WTC11 (cell line): ENCODE measurements around the gene LEKR1. TPM values are rescaled to one million over a fixed set of nuclear protein-coding genes. Genes with fewer than 3 reads are reported as not detected.

Experiments used
- ATAC-seq: fragments of 200-7000 bp; cut with Tn5 transposase; 2 replicates; pipeline ENCODE4 v1.10.0; 2021; ENCODE audit warnings: mild to moderate bottlenecking, moderate library complexity
- CTCF ChIA-PET: fragments of 300-600 bp; sonication (Branson Sonifier 250); formaldehyde crosslinking; loops from one replicate; lab custom pipeline; 2021; ENCODE audit warnings: antibody characterized with exemption; lab: Charles Lee
- POLR2A ChIA-PET: fragments of 350-600 bp; sonication (Branson Sonifier 250); formaldehyde crosslinking; loops from one replicate; lab custom pipeline; 2021; ENCODE audit warnings: antibody characterized with exemption; lab: Charles Lee
- DNase-seq: peaks from one replicate; pipeline ENCODE4 v3.0.0; 2021; ENCODE audit warnings: low spot score
- H3K27ac Mint-ChIP-seq: 2 replicates; pipeline ENCODE4 v1.8.0; 2021; ENCODE audit warnings: mixed read lengths
- H3K27me3 Mint-ChIP-seq: 2 replicates; pipeline ENCODE4 v1.8.0; 2021; ENCODE audit warnings: low read depth, mild to moderate bottlenecking, moderate library complexity, mixed read lengths
- H3K36me3 Mint-ChIP-seq: 2 replicates; pipeline ENCODE4 v1.8.0; 2021; ENCODE audit warnings: mixed read lengths
- H3K4me1 Mint-ChIP-seq: 2 replicates; pipeline ENCODE4 v1.8.0; 2022; ENCODE audit warnings: mixed read lengths
- H3K4me3 Mint-ChIP-seq: 2 replicates; pipeline ENCODE4 v1.8.0; 2021; ENCODE audit warnings: mild to moderate bottlenecking, moderate library complexity, mixed read lengths
- H3K9me3 Mint-ChIP-seq: 2 replicates; pipeline ENCODE4 v1.8.0; 2021; ENCODE audit warnings: mixed read lengths
- AR ChIP-seq: fragments of 250-450 bp; sonication (Bioruptor Pico); IDR thresholded peaks from 2 replicates; pipeline ENCODE4 v1.9.0; 2021; ENCODE audit warnings: mild to moderate bottlenecking
- ATF3 ChIP-seq: sonication (generic); formaldehyde crosslinking; conservative IDR thresholded peaks from 2 replicates; pipeline ENCODE4 v1.8.1; 2022; ENCODE audit warnings: mild to moderate bottlenecking, missing genetic modification reagents
- CDX4 ChIP-seq: fragments of 250-450 bp; sonication (Bioruptor Pico); IDR thresholded peaks from 2 replicates; pipeline ENCODE4 v1.9.0; 2021; ENCODE audit warnings: moderate library complexity, mild to moderate bottlenecking, inconsistent platforms, borderline replicate concordance
- CREB1 ChIP-seq: sonication (generic); formaldehyde crosslinking; IDR thresholded peaks from 2 replicates; pipeline ENCODE4 v1.8.0; 2023; ENCODE audit warnings: mild to moderate bottlenecking, missing genetic modification reagents
- CREM ChIP-seq: sonication (generic); formaldehyde crosslinking; IDR thresholded peaks from 2 replicates; pipeline ENCODE4 v1.8.1; 2022; ENCODE audit warnings: mild to moderate bottlenecking, missing genetic modification reagents, moderate library complexity
- E2F1 ChIP-seq: sonication (generic); formaldehyde crosslinking; IDR thresholded peaks from 2 replicates; pipeline ENCODE4 v1.8.0; 2022; ENCODE audit warnings: mild to moderate bottlenecking, missing genetic modification reagents
- EMX1 ChIP-seq: fragments of 250-450 bp; sonication (Bioruptor Pico); IDR thresholded peaks from 2 replicates; pipeline ENCODE4 v1.8.0; 2021; ENCODE audit warnings: mild to moderate bottlenecking
- FOXJ3 ChIP-seq: sonication (generic); formaldehyde crosslinking; IDR thresholded peaks from 2 replicates; pipeline ENCODE4 v1.9.0; 2021; ENCODE audit warnings: missing genetic modification reagents, mild to moderate bottlenecking, borderline replicate concordance
- GABPB1 ChIP-seq: sonication (generic); formaldehyde crosslinking; IDR thresholded peaks from 2 replicates; pipeline ENCODE4 v1.8.1; 2023; ENCODE audit warnings: mild to moderate bottlenecking, missing genetic modification reagents
- GRHL2 ChIP-seq: fragments of 250-450 bp; sonication (Bioruptor Pico); IDR thresholded peaks from 2 replicates; pipeline ENCODE4 v1.8.0; 2022; ENCODE audit warnings: mild to moderate bottlenecking, moderate library complexity; ENCODE audit not compliant: insufficient replicate concordance, severe bottlenecking
- MXD4 ChIP-seq: fragments of 250-450 bp; sonication (Bioruptor Pico); IDR thresholded peaks from 2 replicates; pipeline ENCODE4 v1.8.0; 2021; ENCODE audit warnings: mild to moderate bottlenecking, moderate library complexity, borderline replicate concordance
- MYBL2 ChIP-seq: sonication (generic); formaldehyde crosslinking; IDR thresholded peaks from 2 replicates; pipeline ENCODE4 v1.8.1; 2023; ENCODE audit warnings: mild to moderate bottlenecking, moderate library complexity, missing genetic modification reagents
- SP1 ChIP-seq: sonication (generic); formaldehyde crosslinking; conservative IDR thresholded peaks from 2 replicates; pipeline ENCODE4 v1.8.1; 2022; ENCODE audit warnings: missing genetic modification reagents
- TEAD1 ChIP-seq: sonication (generic); formaldehyde crosslinking; IDR thresholded peaks from 2 replicates; pipeline ENCODE4 v1.8.0; 2022; ENCODE audit warnings: mild to moderate bottlenecking, missing genetic modification reagents
- TEAD4 ChIP-seq: sonication (generic); formaldehyde crosslinking; IDR thresholded peaks from 2 replicates; pipeline ENCODE4 v1.8.0; 2022; ENCODE audit warnings: mild to moderate bottlenecking, missing genetic modification reagents
- USF1 ChIP-seq: sonication (generic); formaldehyde crosslinking; IDR thresholded peaks from 2 replicates; pipeline ENCODE4 v1.8.0; 2022; ENCODE audit warnings: mild to moderate bottlenecking, missing genetic modification reagents
- USF2 ChIP-seq: sonication (generic); formaldehyde crosslinking; IDR thresholded peaks from 2 replicates; pipeline ENCODE4 v1.8.1; 2023; ENCODE audit warnings: mild to moderate bottlenecking, missing genetic modification reagents, moderate library complexity
- ZBTB21 ChIP-seq: sonication (generic); formaldehyde crosslinking; IDR thresholded peaks from 2 replicates; pipeline ENCODE4 v1.8.1; 2023; ENCODE audit warnings: mild to moderate bottlenecking, missing genetic modification reagents, borderline replicate concordance
- ZBTB43 ChIP-seq: sonication (generic); formaldehyde crosslinking; IDR thresholded peaks from 2 replicates; pipeline ENCODE4 v1.8.1; 2023; ENCODE audit warnings: mild to moderate bottlenecking, missing genetic modification reagents
- ZMAT4 ChIP-seq: fragments of 250-450 bp; sonication (Bioruptor Pico); IDR thresholded peaks from 2 replicates; pipeline ENCODE4 v1.9.0; 2021; ENCODE audit warnings: mild to moderate bottlenecking
- ZNF138 ChIP-seq: sonication (generic); formaldehyde crosslinking; conservative IDR thresholded peaks from 2 replicates; pipeline ENCODE4 v1.8.1; 2022; ENCODE audit warnings: mild to moderate bottlenecking, moderate library complexity, missing genetic modification reagents
- ZNF263 ChIP-seq: sonication (generic); formaldehyde crosslinking; IDR thresholded peaks from 2 replicates; pipeline ENCODE4 v1.8.1; 2022; ENCODE audit warnings: low read depth, mild to moderate bottlenecking, moderate library complexity, missing genetic modification reagents
- ZNF281 ChIP-seq: sonication (generic); formaldehyde crosslinking; IDR thresholded peaks from 2 replicates; pipeline ENCODE4 v1.8.0; 2023; ENCODE audit warnings: mild to moderate bottlenecking, missing genetic modification reagents
- ZNF317 ChIP-seq: sonication (generic); formaldehyde crosslinking; IDR thresholded peaks from 2 replicates; pipeline ENCODE4 v1.8.1; 2023; ENCODE audit warnings: low read depth, mild to moderate bottlenecking, moderate library complexity, missing genetic modification reagents, borderline replicate concordance
- total RNA-seq: library from RNA; stranded (reverse); gene quantifications from 3 replicates; pipeline ENCODE4 v1.2.3, GENCODE V29; 2021

The LEKR1 gene
- total RNA-seq, 1 experiment from 2014 or later: 0.09 TPM

GRCh38 chr3:156981005-156981404, 154.9 kb downstream of the LEKR1 start:
- Mint-ChIP-seq H3K4me1 (peaks cover 9% of the 10 kb centered on the region), H3K4me3 (no peak overlapping the region), H3K36me3 (no peaks in the 10 kb centered on the region), H3K27ac (no peak overlapping the region), H3K27me3 (no peaks in the 10 kb centered on the region), H3K9me3 (no peaks in the 10 kb centered on the region)
- DNase-seq (no peak), ATAC-seq (no peak)
- ChIA-PET POLR2A (no interaction called here), CTCF (no interaction called here)
- TF ChIP-seq USF2 (no peak), ZNF263 (CRISPR knock-in tag) (no peak), MXD4 (no peak), USF1 (CRISPR knock-in tag) (no peak), ATF3 (no peak), ZMAT4 (CRISPR knock-in tag) (no peak), EMX1 (no peak), CDX4 (no peak), CREM (CRISPR knock-in tag) (no peak), CREB1 (CRISPR knock-in tag) (no peak), TEAD1 (CRISPR knock-in tag) (no peak), ZNF317 (CRISPR knock-in tag) (no peak), ZBTB43 (CRISPR knock-in tag) (no peak), ZNF138 (CRISPR knock-in tag) (no peak), MYBL2 (no peak)

GRCh38 chr3:156983559-156983958, 157.4 kb downstream of the LEKR1 start:
- H3K27me3 Mint-ChIP-seq: no peaks in the 10 kb centered on the region
- ChIA-PET POLR2A (no interaction called here), CTCF (interaction anchor here (0.6 to 0.8 kb wide), 2 partner anchors 44 to 512 kb away, joined by 3 to 4 read pairs; no protein-coding TSS in a partner anchor)
- H3K4me1 Mint-ChIP-seq: peaks cover 8% of the 10 kb centered on the region
- no peaks in the 10 kb centered on the region for H3K9me3 Mint-ChIP-seq
- no peak overlapping the region for H3K4me3 Mint-ChIP-seq
- H3K27ac Mint-ChIP-seq: no peak overlapping the region
- ATAC-seq (peak; percentile 88), DNase-seq (no peak)
- no peaks in the 10 kb centered on the region for H3K36me3 Mint-ChIP-seq
- TF ChIP-seq EMX1 (no peak), E2F1 (CRISPR knock-in tag) (no peak), FOXJ3 (CRISPR knock-in tag) (no peak), ZNF281 (no peak), GABPB1 (CRISPR knock-in tag) (no peak), ZBTB43 (CRISPR knock-in tag) (no peak), SP1 (CRISPR knock-in tag) (no peak), ZNF138 (CRISPR knock-in tag) (no peak), AR (CRISPR knock-in tag) (no peak), ZBTB21 (CRISPR knock-in tag) (no peak), TEAD4 (CRISPR knock-in tag) (no peak), GRHL2 (CRISPR knock-in tag) (no peak)
